ENCODE measurements around the gene CDSN. TPM values are rescaled to one million over a fixed set of nuclear protein-coding genes. Genes with fewer than 3 reads are reported as not detected.
"Not testable (repeated sequence)": the region's sequence is repeated elsewhere in the genome, so short reads cannot be mapped to it uniquely, and the experiment has no call there.

The CDSN gene
- total and polyA plus RNA-seq, 4 donors = not detected

GRCh38 chr6:31070711-31071197, 49.5 kb downstream of the CDSN start:
- H3K9me3 ChIP-seq (ENCODE audit: control insufficient read depth, low read length) = no peaks in the 10 kb centered on the region
- H3K27ac ChIP-seq (ENCODE audit: low read depth in 1 of 2, low read length in 2 of 2) = no peak overlapping the region
- H3K27me3 ChIP-seq (ENCODE audit: control insufficient read depth in 1 of 2, insufficient read depth in 2 of 2, low read length in 1 of 2) = no peaks in the 10 kb centered on the region
- H3K4me1 ChIP-seq (ENCODE audit: control insufficient read depth in 1 of 2, insufficient read depth in 2 of 2, low read length in 2 of 2) = no peaks in the 10 kb centered on the region
- H3K36me3 ChIP-seq (ENCODE audit: control insufficient read depth in 1 of 2, insufficient read depth in 2 of 2, low read length in 1 of 2) = no peaks in the 10 kb centered on the region
- ATAC-seq (ENCODE audit: low FRiP score) (no peak), DNase-seq (no peak)
- H3K4me3 ChIP-seq (ENCODE audit: low read length in 2 of 2) = no peak overlapping the region
- intact Hi-C loops (cut with DNase I) = loop anchor here in 1 of 2 donors (5.0 kb wide), 1 partner anchor 153 kb away; no protein-coding TSS in a partner anchor
- WGBS, 2 donors = 27 to 32% methylated on average over 6 of the region's 6 CpGs

GRCh38 chr6:31068669-31069340, 51.4 kb downstream of the CDSN start:
- ATAC-seq (ENCODE audit: low FRiP score) (peak; percentile 80), DNase-seq (peak; percentile 78 to 90)
- no peaks in the 10 kb centered on the region for H3K27me3 ChIP-seq (ENCODE audit: control insufficient read depth in 1 of 2, insufficient read depth in 2 of 2, low read length in 1 of 2)
- no peaks in the 10 kb centered on the region for H3K36me3 ChIP-seq (ENCODE audit: control insufficient read depth in 1 of 2, insufficient read depth in 2 of 2, low read length in 1 of 2)
- WGBS, 2 donors = 50 to 56% methylated on average over 13 of the region's 13 CpGs
- H3K9me3 ChIP-seq (ENCODE audit: control insufficient read depth, low read length) = no peaks in the 10 kb centered on the region
- no peak overlapping the region for H3K4me3 ChIP-seq (ENCODE audit: low read length in 2 of 2)
- H3K27ac ChIP-seq (ENCODE audit: low read depth in 1 of 2, low read length in 2 of 2) = no peak overlapping the region
- intact Hi-C loops (cut with DNase I) = no loop called here
- H3K4me1 ChIP-seq (ENCODE audit: control insufficient read depth in 1 of 2, insufficient read depth in 2 of 2, low read length in 2 of 2) = no peaks in the 10 kb centered on the region

GRCh38 chr6:31067891-31068668, 52.2 kb downstream of the CDSN start:
- H3K36me3 ChIP-seq (ENCODE audit: control insufficient read depth in 1 of 2, insufficient read depth in 2 of 2, low read length in 1 of 2); H3K27ac ChIP-seq (ENCODE audit: low read depth in 1 of 2, low read length in 2 of 2); intact Hi-C loops (cut with DNase I); H3K9me3 ChIP-seq (ENCODE audit: control insufficient read depth, low read length); H3K27me3 ChIP-seq (ENCODE audit: control insufficient read depth in 1 of 2, insufficient read depth in 2 of 2, low read length in 1 of 2); H3K4me3 ChIP-seq (ENCODE audit: low read length in 2 of 2); ATAC-seq (ENCODE audit: low FRiP score); DNase-seq; H3K4me1 ChIP-seq (ENCODE audit: control insufficient read depth in 1 of 2, insufficient read depth in 2 of 2, low read length in 2 of 2): not testable (repeated sequence)
- WGBS, 2 donors = 81 to 90% methylated on average over 6 of the region's 11 CpGs

- H3K4me3 ChIP-seq (ENCODE audit: low read length in 2 of 2); ATAC-seq (ENCODE audit: low FRiP score); DNase-seq; H3K36me3 ChIP-seq (ENCODE audit: control insufficient read depth in 1 of 2, insufficient read depth in 2 of 2, low read length in 1 of 2); H3K4me1 ChIP-seq (ENCODE audit: control insufficient read depth in 1 of 2, insufficient read depth in 2 of 2, low read length in 2 of 2); H3K27me3 ChIP-seq (ENCODE audit: control insufficient read depth in 1 of 2, insufficient read depth in 2 of 2, low read length in 1 of 2); intact Hi-C loops (cut with DNase I); H3K27ac ChIP-seq (ENCODE audit: low read depth in 1 of 2, low read length in 2 of 2); H3K9me3 ChIP-seq (ENCODE audit: control insufficient read depth, low read length): not testable (repeated sequence)
- WGBS, 2 donors = 87% methylated on average over 19 to 32 of the region's 32 CpGs
Observed at GRCh38 chr6:31067028-31067427, 53.2 kb downstream of the CDSN start.

DNA sequence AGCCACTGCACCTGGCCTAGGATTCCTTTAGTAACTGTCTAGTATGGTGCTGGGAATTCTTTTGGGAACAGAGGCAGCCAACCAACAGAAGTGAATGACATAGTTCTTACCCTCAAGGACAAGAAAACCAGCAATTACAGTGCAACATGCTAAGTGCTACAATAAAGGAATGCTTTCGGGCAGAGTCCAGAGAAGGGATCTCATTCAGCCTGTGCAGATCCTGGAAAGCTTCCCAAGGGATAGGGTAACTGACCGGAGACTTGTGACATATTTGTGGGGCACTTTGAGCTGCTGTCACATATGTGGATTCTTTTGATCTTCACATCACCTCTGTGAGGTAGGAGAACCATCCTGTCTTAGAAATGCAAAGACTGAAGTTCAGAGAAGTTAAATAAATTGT, 54.7 kb downstream of the CDSN start:
- no peak for DNase-seq
- H3K9me3 ChIP-seq (ENCODE audit: control insufficient read depth, low read length) = no peaks in the 10 kb centered on the region
- H3K4me3 ChIP-seq (ENCODE audit: low read length in 2 of 2) = no peak overlapping the region
- no peaks in the 10 kb centered on the region for H3K36me3 ChIP-seq (ENCODE audit: control insufficient read depth in 1 of 2, insufficient read depth in 2 of 2, low read length in 1 of 2)
- ATAC-seq (ENCODE audit: low FRiP score) = no peak
- H3K4me1 ChIP-seq (ENCODE audit: control insufficient read depth in 1 of 2, insufficient read depth in 2 of 2, low read length in 2 of 2) = no peaks in the 10 kb centered on the region
- no peaks in the 10 kb centered on the region for H3K27me3 ChIP-seq (ENCODE audit: control insufficient read depth in 1 of 2, insufficient read depth in 2 of 2, low read length in 1 of 2)
- intact Hi-C loops (cut with DNase I) = no loop called here
- H3K27ac ChIP-seq (ENCODE audit: low read depth in 1 of 2, low read length in 2 of 2) = no peak overlapping the region
- WGBS, 2 donors = 48 to 53% methylated on average over 2 of the region's 2 CpGs

Other genes with a start within 250 kb of the CDSN start
- 10 to 100 TPM; 29.5 to 32.0 TPM for gene DDR1, start 235.9 kb downstream of the CDSN start, total RNA-seq
- 10 to 100 TPM in 1 of 2 donors, 1 to 10 TPM in 1; 6.8 to 15.4 TPM for gene DDR1, start 235.9 kb downstream of the CDSN start, polyA plus RNA-seq
- gene GTF2H4, start 212.2 kb downstream of the CDSN start, total RNA-seq = 10 to 100 TPM; 31.2 to 37.0 TPM
- gene GTF2H4, start 212.2 kb downstream of the CDSN start, polyA plus RNA-seq = 10 to 100 TPM in 1 of 2 donors, 1 to 10 TPM in 1; 3.9 to 88.2 TPM
- gene VARS2, start 206.2 kb downstream of the CDSN start, total RNA-seq = 10 to 100 TPM; 16.0 to 19.1 TPM
- 10 to 100 TPM in 1 of 2 donors, 1 to 10 TPM in 1; 9.6 to 65.7 TPM for gene VARS2, start 206.2 kb downstream of the CDSN start, polyA plus RNA-seq
- gene SFTA2, start 188.3 kb downstream of the CDSN start, total RNA-seq = not detected
- gene SFTA2, start 188.3 kb downstream of the CDSN start, polyA plus RNA-seq = 1 to 10 TPM in 1 of 2 donors, not detected in 1; 2.4 TPM
- not detected for gene MUCL3, start 179.5 kb downstream of the CDSN start, total RNA-seq
- gene MUCL3, start 179.5 kb downstream of the CDSN start, polyA plus RNA-seq = under 1 TPM; 0.13 to 0.18 TPM
- not detected for gene MUC21, start 136.7 kb downstream of the CDSN start, total RNA-seq
- gene MUC21, start 136.7 kb downstream of the CDSN start, polyA plus RNA-seq = under 1 TPM; 0.20 to 0.75 TPM
- not detected for gene MUC22, start 110.0 kb downstream of the CDSN start, total RNA-seq
- not detected for gene MUC22, start 110.0 kb downstream of the CDSN start, polyA plus RNA-seq
- gene C6orf15, start 7.9 kb downstream of the CDSN start, total RNA-seq = not detected
- gene C6orf15, start 7.9 kb downstream of the CDSN start, polyA plus RNA-seq = not detected
- gene PSORS1C1, start 5.6 kb downstream of the CDSN start, total RNA-seq = 1 to 10 TPM; 3.0 to 4.3 TPM
- 1 to 10 TPM; 1.6 to 6.8 TPM for gene PSORS1C1, start 5.6 kb downstream of the CDSN start, polyA plus RNA-seq
- gene PSORS1C2, start 18.6 kb upstream of the CDSN start, total RNA-seq = not detected
- gene PSORS1C2, start 18.6 kb upstream of the CDSN start, polyA plus RNA-seq = not detected
- 10 to 100 TPM; 13.7 to 23.2 TPM for gene CCHCR1, start 37.4 kb upstream of the CDSN start, total RNA-seq
- gene CCHCR1, start 37.4 kb upstream of the CDSN start, polyA plus RNA-seq = 10 to 100 TPM in 1 of 2 donors, 1 to 10 TPM in 1; 7.0 to 21.3 TPM
- gene TCF19, start 38.1 kb upstream of the CDSN start, total RNA-seq = 1 to 10 TPM; 3.1 to 8.3 TPM
- 1 to 10 TPM; 3.4 to 4.2 TPM for gene TCF19, start 38.1 kb upstream of the CDSN start, polyA plus RNA-seq
- gene POU5F1, start 50.2 kb upstream of the CDSN start, total RNA-seq = 1 to 10 TPM in 1 of 2 donors, under 1 TPM in 1; 0.45 to 2.2 TPM
- 1 to 10 TPM in 1 of 2 donors, not detected in 1; 2.6 TPM for gene POU5F1, start 50.2 kb upstream of the CDSN start, polyA plus RNA-seq
- 100 to 1,000 TPM; 491 to 529 TPM for gene HLA-C, start 151.6 kb upstream of the CDSN start, total RNA-seq
- 100 to 1,000 TPM; 301 to 355 TPM for gene HLA-C, start 151.6 kb upstream of the CDSN start, polyA plus RNA-seq
- gene HLA-B, start 236.7 kb upstream of the CDSN start, total RNA-seq = 1,000 to 10,000 TPM in 1 of 2 donors, 100 to 1,000 TPM in 1; 862 to 1,392 TPM
- gene HLA-B, start 236.7 kb upstream of the CDSN start, polyA plus RNA-seq = 100 to 1,000 TPM; 209 to 214 TPM

Measured in aorta (tissue), 5 donors.